ENCODE measurements around the gene COG5.

The COG5 gene

DNA sequence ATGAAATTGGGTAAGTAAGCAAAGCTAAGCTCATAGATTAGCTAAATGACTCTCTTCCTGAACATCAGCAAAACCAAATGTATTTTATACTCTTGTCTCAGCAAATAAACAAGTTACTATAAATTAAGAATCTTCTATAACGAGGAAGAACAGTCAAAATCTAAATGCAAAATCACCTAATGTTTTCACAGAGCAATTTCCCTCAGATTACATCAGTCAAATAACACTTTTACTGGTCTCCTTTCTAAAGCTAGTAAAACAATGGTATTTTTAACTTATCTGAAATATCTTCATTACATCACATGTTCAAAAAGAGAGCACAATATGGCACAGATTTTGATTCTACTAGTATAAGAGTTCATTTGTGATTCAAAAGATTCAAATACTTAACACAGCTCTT, 110.3 kb downstream of the COG5 start:
- no peak for DNase-seq

DNA sequence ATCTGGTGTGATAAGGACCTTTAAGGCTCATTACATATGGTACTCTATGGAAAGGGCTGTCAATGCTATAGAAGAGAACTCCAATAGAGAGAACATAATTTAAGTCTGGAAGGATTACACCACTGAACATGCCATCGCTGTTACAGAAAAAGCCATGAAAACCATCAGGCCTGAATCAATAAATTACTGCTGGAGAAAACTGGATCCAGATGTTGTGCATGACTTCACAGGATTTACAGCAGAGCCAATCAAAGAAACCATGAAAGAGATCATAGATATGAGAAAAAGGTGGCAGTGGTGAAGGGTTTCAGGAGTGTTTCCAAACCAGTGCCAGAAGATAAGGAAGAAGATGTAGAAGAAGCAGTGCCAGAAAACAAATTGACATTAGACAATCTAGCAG, 112.8 kb downstream of the COG5 start:
- DNase-seq: no peak

- no peak for DNase-seq
Observed at GRCh38 chr7:107446988-107447387, 116.7 kb downstream of the COG5 start.

- peak; percentile 38 for DNase-seq
Observed at GRCh38 chr7:107446531-107446930, 117.2 kb downstream of the COG5 start.

GRCh38 chr7:107442678-107443077, 121.0 kb downstream of the COG5 start:
- no peak for DNase-seq

- DNase-seq: no peak
Observed at GRCh38 chr7:107441581-107442422, 121.9 kb downstream of the COG5 start.

DNA sequence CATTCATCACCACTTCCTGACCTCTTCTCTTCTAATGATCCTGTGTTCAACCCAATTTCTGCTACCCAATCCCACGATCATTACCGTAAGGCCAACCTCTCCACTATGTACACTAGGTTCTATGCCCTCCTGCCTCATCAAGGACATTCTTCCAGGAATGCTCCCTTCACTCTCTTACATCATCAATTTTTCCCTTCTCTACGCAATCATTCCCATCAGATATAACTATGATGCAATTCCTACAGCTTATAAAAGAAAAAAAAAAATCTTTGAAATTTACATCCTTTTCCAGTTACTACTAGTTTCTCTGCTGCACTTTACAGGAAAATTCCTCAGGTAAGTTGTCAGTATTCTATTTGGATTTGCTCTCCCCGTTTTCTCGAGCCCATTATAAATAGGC, 124.7 kb downstream of the COG5 start:
- DNase-seq: no peak

GRCh38 chr7:107435749-107436148, 128.0 kb downstream of the COG5 start:
- no peak for DNase-seq

GRCh38 chr7:107432261-107432660, 131.5 kb downstream of the COG5 start:
- no peak for DNase-seq

- DNase-seq: no peak
Observed at GRCh38 chr7:107430057-107430456, 133.7 kb downstream of the COG5 start.

DNA sequence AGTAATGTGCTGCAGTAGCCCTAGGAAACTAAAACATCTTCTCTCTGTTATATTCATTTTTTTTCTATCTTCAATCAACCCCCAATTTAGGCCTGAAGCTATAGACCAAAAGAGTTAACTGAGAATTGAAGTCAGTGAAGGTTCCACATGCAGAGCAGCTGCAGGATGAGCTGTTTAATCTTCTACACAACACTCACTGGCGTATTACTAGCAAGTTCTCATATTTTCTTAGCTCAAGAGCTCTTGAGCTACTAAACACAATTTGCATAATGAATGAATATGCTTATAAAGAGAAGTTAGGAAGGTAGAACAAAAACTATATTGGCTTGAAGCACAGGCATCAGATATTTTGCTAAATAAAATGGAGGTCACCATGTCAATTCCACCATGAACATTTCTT, 135.1 kb downstream of the COG5 start:
- no peak for DNase-seq

DNA sequence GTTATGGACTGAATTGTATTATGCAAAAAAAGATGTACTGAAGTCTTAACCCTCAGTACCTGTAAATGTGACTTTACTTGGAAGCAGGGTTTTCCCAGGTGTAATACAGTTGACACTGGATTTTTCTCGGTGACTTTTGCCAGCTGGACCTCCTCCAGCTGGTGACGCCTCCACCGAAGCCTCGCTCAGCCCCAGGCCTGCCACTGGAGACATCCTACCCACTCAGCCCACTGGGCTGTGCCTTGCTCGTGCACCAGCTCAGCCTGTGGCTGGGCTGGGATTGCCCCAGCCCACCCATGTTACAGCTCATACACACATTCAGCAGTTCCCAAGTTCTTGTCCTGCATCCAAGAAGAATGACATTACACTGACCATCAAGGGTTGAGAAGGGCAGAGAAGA, 136.3 kb downstream of the COG5 start:
- DNase-seq: no peak

DNA sequence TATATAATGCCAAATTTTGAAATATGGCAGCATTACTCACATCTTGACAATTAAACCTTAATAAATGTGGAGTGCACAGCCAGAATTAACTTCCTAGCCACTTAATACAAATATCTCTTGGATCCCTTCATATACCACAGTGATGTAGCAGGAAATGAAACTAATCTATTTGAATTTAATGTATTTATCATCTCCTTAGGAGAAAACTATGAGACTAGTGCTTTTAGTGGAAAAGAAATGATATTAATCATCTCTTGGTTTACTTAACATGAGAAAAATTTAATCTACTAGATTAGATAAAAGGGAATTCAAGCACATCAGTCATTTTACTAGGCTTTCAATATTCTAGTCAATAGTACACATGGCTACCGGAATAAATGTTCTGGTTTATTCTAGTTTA, 149.5 kb downstream of the COG5 start:
- no peak for DNase-seq

DNA sequence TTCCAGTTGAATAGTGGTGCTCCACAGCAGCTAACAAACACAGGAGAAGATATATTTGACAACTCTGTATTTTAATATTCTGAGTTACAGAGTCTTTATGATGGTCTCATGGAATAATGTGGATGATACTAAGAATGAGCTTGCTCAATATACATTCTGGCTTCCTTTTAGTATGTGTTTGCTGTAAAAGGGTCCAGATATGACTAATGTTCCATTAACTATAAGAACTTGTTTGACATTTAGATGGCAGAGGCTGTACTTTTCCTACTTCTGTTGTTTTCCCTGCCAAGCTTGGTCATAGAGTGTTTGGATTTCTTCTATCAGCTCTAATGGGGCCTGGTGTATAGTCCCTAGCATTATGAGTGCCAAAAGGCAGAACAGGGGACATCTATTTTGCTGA, 155.4 kb downstream of the COG5 start:
- no peak for DNase-seq

- no peak for DNase-seq
Observed at GRCh38 chr7:107405559-107405958, 158.2 kb downstream of the COG5 start.

DNA sequence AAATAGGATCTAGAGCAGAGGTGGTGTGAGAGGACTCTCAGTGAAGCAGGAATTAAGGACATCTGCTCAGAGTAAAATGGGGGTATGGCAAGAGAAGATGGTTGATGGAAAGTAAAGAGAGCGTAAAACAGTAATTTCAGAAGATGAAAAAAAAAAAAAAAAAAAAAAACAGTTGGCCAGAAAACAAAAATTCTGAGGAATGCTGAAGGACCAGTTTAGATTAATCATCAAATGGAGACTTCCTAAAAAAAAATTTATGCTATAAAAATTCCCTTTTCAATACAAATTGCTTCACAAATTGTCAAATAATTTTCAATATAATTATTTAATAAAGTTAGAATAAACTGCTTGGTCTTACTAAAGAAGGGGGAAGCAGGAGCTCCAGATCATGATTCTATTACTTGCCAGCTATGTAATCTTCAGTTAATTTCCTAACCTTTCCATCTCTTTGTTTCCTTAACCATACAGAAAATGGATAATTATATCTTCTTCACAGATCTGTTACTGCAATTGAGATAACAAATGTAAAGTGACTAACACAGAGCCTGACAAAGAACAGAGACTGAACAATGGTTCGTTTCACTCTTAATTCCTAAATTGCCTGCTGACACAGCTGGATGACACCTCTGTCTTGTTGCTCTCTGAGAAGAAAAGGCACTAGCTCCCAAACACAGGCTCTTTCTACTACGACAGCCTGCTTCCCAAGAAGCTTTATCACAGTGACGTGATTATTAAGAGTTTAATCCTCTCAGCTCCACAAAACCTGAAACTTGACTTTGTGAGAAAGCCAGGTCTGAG, 158.8 kb downstream of the COG5 start:
- DNase-seq: no peak

GRCh38 chr7:107398161-107398560, 165.6 kb downstream of the COG5 start:
- DNase-seq: no peak

GRCh38 chr7:107396990-107397389, 166.7 kb downstream of the COG5 start:
- DNase-seq: peak; percentile 8

- DNase-seq: no peak
Observed at GRCh38 chr7:107396081-107396480, 167.6 kb downstream of the COG5 start.

- no peak for DNase-seq
Observed at GRCh38 chr7:107394831-107395230, 168.9 kb downstream of the COG5 start.

DNA sequence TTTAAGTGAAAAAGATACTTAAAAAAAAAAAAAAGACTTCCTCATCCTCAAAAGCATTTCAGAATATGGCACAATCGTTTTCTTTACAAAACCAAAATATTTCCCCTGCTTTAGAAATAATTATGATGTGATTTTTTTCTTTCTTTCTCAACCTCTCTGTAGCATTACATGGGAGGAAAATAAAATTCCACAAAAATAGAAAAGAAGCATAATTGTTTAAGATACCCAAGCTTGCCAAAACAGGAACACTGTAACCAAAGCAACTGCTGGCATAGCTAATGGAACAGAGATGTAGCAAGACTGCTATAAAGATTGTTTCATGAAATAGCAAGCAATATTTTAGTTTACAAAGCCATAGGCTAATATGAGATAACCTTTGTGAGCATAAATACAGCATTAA, 169.4 kb downstream of the COG5 start:
- no peak for DNase-seq

DNA sequence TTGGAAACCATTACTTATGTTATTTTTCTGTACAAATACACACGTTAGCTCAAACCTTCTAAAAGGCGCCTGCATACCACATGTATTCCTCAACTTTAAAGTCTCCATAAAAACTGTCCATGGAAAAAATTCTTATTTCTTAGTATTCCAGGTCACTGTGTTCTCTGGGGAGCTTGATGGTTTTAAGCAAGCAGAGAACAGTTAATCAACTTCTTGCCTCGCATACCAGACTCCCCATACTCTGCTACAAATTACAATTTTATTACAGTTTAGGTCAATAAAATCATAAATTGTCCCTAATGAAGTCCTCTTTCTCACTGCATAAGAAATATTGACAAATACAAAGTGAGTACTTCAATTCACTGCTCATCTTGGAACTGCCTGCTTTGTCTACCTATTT, 170.9 kb downstream of the COG5 start:
- no peak for DNase-seq

GRCh38 chr7:107390916-107391315, 172.8 kb downstream of the COG5 start:
- no peak for DNase-seq

DNA sequence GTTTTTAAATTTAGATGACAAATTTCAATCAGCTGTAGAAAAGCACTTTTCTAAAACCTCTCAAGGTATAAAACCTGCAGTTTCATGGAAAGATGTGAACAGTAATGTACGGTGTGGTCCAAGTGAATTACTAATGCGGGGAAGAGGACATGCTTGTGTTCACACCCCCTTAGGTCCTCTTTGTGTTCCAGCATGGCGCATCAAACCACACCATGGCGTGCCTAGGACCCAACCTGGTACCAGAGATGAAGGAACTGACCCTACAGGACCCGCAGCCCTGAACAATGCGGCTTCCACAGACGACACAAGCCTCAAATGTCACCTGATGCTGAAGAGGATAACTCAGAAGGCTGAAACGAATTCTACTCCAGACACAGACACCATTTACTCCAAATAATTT, 175.1 kb downstream of the COG5 start:
- no peak for DNase-seq
